ENCODE measurements around the gene AMBRA1. TPM values are rescaled to one million over a fixed set of nuclear protein-coding genes. Genes with fewer than 3 reads are reported as not detected.
"Not testable (repeated sequence)": the region's sequence is repeated elsewhere in the genome, so short reads cannot be mapped to it uniquely, and the experiment has no call there.

The AMBRA1 gene
- total RNA-seq, 1 donor from 2014 or later = 25.3 TPM

DNA sequence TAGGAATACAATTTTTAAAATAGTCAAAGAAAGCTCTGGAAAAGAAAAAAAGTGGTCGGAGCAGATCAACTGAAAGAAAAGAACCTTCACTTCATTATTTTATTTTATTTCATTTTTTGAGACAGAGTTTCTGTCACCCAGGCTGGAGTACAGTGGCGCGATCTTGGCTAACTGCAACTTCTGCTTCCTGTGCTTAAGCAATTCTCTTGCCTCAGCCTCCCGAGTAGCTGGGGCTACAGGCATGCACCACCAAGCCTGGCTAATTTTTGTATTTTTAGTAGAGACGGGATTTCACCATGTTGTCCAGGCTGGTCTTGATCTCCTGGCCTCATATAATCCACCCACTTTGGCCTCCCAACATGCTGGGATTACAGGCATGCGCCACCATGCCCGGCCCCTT, 74.9 kb downstream of the AMBRA1 start:
- not testable (repeated sequence) for FAIRE-seq; DNase-seq (ENCODE audit: low spot score in 2 of 2)

DNA sequence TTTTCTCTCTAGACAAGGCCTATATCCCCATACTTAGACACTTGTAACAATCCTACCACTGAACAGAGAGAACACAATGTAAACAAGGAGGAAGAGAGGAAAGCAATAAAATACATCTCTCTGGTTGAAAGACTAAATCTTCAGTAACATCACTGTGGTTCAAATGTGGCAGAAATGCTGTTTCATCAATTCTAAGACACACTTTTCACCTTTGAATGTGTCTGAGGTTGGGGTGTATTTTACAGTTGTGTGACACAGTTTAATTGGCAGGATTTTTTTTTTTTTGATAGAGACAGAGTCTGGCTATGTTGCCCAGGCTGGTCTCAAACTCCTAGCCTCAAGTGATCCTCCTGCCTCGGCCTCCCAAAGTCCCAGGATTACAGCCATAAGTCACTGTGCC, 79.5 kb downstream of the AMBRA1 start:
- no peak for FAIRE-seq

DNA sequence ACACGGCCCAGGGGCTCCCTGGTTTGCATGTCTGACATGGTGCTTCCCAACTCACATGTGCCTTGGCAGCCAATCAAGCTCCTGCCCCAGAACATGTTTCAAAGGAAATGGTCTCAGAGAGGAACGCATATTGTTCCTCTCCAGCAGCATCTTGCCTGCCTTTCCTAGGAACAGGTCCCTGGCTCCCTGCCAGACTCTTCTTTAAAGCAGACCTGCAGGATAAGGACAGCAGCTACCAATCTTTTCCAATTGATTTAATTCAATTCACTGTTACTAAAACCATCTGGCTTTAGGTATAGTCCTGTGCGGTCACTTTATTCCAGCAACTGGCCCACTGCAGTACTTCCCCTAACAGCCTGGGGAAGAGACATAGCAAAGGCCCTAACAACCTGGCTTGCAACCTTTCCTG, 79.9 kb downstream of the AMBRA1 start:
- no peak for FAIRE-seq
- DNase-seq (ENCODE audit: low spot score in 2 of 2) = peak in 1 of 2 donors; percentile 37

More for the DNA sequence above, 79.5 kb downstream of the AMBRA1 start:
- no peak for DNase-seq (ENCODE audit: low spot score in 2 of 2)

GRCh38 chr11:46512261-46512881, 81.5 kb downstream of the AMBRA1 start:
- FAIRE-seq (no peak), DNase-seq (ENCODE audit: low spot score in 2 of 2) (no peak)

- DNase-seq (ENCODE audit: low spot score in 2 of 2) = no peak
- FAIRE-seq = no peak
Observed at GRCh38 chr11:46511342-46511741, 82.5 kb downstream of the AMBRA1 start.

DNA sequence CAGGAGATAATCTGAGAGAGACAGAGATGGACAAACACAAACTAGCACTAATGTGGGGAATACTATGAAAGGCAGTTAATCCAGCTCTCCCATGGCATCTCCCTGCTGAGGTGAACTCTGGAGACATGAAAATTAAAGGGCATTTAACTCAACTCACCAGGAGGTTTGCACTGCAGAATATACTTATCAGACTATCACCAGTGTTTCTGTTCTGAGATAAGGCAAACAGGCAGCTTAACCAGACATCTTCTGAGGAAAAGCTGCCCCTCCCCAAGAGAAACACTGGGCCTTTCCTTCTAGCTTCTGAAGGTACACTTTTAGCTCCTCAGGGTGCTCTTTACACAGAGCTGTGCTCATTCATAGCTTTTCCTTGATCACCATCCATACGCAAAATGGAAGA, 85.5 kb downstream of the AMBRA1 start:
- FAIRE-seq (no peak), DNase-seq (ENCODE audit: low spot score in 2 of 2) (no peak)

GRCh38 chr11:46506483-46506791, 87.4 kb downstream of the AMBRA1 start:
- FAIRE-seq (no peak), DNase-seq (ENCODE audit: low spot score in 2 of 2) (no peak)

DNA sequence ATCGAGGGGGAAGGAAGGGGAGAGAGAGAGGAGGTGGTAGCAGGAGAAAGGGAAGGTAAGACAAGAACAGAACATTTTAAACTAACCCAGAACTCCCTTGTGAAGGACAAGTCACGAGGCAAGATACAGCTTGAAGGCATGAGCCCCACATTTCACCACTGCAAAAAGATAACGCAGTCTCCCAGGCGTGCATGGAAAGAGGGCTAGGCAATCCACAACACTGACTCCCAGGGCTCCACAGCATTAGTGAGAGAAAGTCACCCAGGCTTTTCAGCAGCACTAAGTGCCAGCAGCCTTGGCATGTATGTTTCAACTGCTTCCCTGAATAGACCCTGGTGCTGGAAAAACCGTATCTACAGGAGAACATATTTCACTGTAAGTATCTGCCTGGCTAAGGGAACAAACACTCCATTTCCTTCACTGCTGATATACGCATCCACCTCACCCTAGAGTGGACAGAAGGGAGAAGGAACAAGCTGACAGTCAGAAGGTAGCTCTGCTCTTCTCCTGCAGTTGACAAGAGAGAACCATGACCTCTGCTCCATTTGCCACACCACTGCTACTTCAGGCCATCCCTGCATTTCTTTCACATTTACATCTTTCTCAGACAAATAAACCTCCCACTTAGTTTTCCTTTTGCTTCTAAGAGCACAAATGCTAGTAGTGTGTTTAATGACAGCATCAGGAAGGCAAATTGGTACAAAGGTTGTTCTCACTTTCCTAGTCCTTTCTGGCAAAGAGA, 87.9 kb downstream of the AMBRA1 start:
- FAIRE-seq (no peak), DNase-seq (ENCODE audit: low spot score in 2 of 2) (no peak)

GRCh38 chr11:46504817-46505613, 88.8 kb downstream of the AMBRA1 start:
- no peak for FAIRE-seq
- no peak for DNase-seq (ENCODE audit: low spot score in 2 of 2)

DNA sequence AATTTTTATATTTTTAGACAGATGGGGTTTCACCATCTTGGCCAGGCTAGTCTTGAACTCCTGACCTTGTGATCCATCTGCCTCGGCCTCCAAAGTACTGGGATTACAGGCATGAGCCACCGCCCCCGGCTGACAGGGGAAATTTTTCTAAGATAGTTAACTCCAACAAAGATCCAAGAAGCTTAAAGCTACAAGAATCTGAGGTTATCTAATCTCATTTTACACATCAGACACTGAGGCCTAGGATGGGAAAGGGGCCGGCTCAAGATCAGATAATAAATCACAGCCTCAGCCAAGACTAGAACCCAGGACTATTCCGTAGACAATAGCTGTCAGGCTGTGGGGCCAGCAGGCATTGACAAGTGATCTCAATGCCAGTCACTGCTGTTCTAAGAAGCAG, 94.0 kb downstream of the AMBRA1 start:
- DNase-seq (ENCODE audit: low spot score in 2 of 2) (no peak), FAIRE-seq (no peak)

DNA sequence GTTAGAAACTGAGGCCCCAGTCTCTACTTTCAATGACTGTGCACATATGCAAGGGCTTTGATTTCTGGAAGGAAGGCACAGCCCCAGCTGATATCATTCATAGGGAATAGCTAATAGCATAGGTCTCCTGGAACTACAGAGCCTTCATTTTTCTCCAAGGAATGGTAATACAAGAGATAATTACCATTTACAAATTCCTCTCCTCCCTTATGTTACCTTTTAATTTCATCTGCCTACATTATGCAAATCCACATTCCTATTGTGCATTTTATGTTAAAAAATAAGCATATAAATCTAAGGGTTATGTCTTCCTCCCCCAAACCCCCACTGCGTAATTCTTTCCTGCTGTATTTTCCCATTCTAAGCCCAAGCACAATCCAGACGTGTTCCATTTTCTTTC, 94.9 kb downstream of the AMBRA1 start:
- FAIRE-seq = no peak
- DNase-seq (ENCODE audit: low spot score in 2 of 2) = no peak

DNA sequence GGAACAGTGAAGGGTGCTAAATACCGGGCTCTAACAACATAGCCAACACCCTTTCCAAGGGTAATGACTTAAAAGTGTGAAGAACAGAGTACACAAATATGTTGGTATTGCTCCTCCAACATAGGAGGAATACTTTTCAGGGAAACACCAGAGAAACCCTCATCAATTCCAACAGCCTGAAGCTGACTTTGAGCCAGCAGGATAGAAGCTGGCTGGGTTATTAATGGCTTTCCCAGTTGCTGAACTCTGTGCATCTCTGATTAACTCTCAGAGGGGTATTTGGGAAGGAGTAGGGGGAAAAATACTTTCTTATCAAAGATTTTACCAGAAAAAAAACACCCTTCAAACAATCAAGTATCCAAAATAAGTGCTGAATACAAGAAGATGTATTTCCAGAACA, 95.6 kb downstream of the AMBRA1 start:
- FAIRE-seq = no peak

DNA sequence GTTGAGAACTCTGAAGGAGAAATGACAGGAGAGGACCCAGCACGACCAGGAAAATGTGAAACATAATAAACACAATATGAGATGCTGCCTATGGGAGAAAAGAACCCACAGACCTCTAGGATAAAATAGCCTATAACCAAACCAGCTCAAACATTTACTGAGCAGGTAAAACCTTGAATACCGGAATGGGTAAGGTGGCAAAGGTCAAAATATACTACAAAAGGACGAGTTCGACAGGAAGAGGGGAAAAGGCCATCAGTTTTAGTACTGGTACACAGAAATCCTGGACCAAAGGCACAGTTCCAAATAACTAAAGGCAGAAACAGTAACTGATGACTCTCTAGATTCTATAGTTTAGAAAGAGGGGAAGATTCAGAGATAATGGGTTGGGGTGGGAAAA, 96.3 kb downstream of the AMBRA1 start:
- FAIRE-seq (no peak), DNase-seq (ENCODE audit: low spot score in 2 of 2) (no peak)

More for the DNA sequence above, 95.6 kb downstream of the AMBRA1 start:
- DNase-seq (ENCODE audit: low spot score in 2 of 2) = no peak

GRCh38 chr11:46493791-46494190, 100.0 kb downstream of the AMBRA1 start:
- FAIRE-seq (no peak), DNase-seq (ENCODE audit: low spot score in 2 of 2) (no peak)

GRCh38 chr11:46492532-46492931, 101.3 kb downstream of the AMBRA1 start:
- no peak for DNase-seq (ENCODE audit: low spot score in 2 of 2)
- FAIRE-seq = no peak

- FAIRE-seq = no peak
- DNase-seq (ENCODE audit: low spot score in 2 of 2) = no peak
Observed at GRCh38 chr11:46491661-46492330, 102.0 kb downstream of the AMBRA1 start.

- DNase-seq (ENCODE audit: low spot score in 2 of 2) = no peak
- no peak for FAIRE-seq
Observed at GRCh38 chr11:46490666-46491065, 103.2 kb downstream of the AMBRA1 start.

DNA sequence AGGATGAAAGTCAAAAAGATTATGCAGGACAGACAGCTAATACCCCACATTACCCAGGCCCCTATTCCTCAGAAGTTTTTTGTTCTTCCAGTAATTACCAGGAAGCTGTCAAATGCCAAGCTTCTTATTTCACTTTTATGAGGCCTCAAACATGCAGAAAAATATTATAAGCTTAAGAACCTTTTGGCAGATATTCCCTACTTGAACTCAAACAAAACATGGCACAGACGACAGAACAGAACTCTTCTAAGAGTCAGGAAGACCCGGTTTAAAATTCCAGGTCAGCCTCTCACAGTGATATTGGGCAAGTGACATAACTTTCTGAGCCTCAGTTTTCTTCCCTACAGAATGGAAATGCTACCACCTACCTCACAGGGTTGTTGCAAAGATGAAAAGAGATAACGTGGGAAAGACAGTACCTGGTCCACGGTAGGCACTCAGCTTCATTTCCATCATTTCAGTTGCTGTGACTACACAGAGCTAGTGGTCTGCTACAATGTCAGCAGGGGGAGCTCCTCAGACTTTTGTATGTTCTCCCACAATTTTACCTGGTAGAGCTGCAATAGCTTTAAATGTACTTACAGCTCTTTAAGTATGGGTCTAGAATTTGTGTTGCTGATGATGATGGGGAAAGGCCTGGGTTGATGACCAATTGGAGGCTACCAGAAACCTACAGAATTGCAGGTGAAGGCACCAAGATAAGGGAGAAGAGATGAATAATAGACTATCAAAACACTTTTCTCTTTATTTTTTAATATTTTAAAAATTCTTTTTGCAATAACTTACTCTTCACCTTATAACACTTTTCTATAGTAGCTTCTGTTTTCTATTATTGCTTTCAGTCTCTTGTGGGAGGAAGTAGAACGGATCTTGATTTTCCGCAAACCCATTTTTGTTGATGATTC, 103.9 kb downstream of the AMBRA1 start:
- no peak for DNase-seq (ENCODE audit: low spot score in 2 of 2)
- FAIRE-seq = no peak

DNA sequence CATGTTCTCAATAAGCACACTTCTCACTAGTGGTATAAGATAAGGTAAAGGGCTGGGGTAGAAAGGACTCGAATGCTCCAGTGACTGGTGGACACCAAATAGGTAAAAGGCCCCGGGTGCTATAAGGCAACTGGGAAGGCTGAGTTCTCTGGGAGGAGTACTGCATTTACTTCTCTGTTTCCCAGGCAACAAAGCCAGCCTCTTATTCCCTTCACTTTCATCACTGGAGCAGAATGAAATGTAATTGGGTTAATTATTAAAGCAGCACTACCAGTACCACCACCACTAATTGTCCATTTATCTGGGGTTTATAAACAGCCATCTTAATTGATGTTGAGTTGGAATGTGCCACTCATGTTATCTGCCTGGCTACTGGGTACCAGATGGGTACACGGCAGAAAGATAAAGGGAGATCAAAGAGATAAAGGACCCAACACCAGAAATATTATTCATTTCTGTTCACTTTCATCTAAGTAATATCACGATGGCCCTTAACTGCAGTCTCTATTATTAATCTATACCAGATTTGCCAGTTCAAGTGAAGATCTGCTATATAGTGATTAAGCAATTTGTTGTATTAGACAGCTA, 107.9 kb downstream of the AMBRA1 start:
- FAIRE-seq (no peak), DNase-seq (ENCODE audit: low spot score in 2 of 2) (no peak)

DNA sequence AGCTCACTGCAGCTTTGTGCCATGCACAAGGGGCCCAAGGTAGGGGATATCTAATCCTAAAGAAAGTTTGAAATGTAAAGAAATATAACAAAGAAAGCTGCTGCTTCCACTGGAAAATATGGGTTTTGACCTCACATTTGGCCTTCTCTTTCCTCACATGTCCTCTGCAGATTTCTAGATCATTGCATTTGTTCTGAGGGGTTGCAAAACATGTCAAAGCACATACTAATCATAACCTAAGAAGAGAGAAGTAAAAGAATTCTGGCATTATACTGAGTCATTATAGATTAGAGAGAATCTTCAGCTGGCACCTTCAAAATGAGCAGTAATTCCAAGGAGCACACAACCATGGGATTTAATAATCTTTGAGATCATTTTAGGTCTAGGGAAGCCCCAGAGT, 109.7 kb downstream of the AMBRA1 start:
- DNase-seq (ENCODE audit: low spot score in 2 of 2) (no peak), FAIRE-seq (no peak)

Measured in frontal cortex (tissue), 4 donors.